ENCODE results near the gene UBXN2A. TPM values are rescaled to one million over a fixed set of nuclear protein-coding genes. Genes with fewer than 3 reads are reported as not detected.

Gene UBXN2A
- total and polyA plus RNA-seq, 7 donors: 8.1 to 21.2 (median 15.0) TPM

GRCh38 chr2:24050041-24050979, 110.0 kb downstream of the UBXN2A start:
- no peaks in the 10 kb centered on the region for H3K36me3 ChIP-seq
- no peaks in the 10 kb centered on the region for H3K9me3 ChIP-seq
- TF ChIP-seq EP300 (IDR thresholded peaks at IDR 0.05) (no peak), POLR2AphosphoS5 (IDR thresholded peaks at IDR 0.05) (no peak), CTCF (IDR thresholded peaks at IDR 0.05) (no peak), POLR2A (IDR thresholded peaks at IDR 0.05) (no peak)
- intact Hi-C loops (cut with DNase I): no loop called here
- WGBS, 2 donors: 10 to 19% methylated on average over 47 of the region's 47 CpGs
- DNase-seq: peak; percentile 70
- H3K27ac ChIP-seq: peak overlapping the region; percentile 47 to 64 (median 60)
- peaks cover 0 to 41% (median 28%) of the 10 kb centered on the region in 4 donors for H3K4me1 ChIP-seq
- H3K4me3 ChIP-seq: peak overlapping the region; percentile 50 to 76 (median 74)
- no peaks in the 10 kb centered on the region for H3K27me3 ChIP-seq

GRCh38 chr2:24051833-24052232, 111.6 kb downstream of the UBXN2A start:
- Histone ChIP-seq H3K27me3 (no peaks in the 10 kb centered on the region), H3K27ac (no peak overlapping the region), H3K9me3 (no peaks in the 10 kb centered on the region), H3K36me3 (no peaks in the 10 kb centered on the region), H3K4me1 (peaks cover 0 to 27% (median 18%) of the 10 kb centered on the region in 4 donors), H3K4me3 (no peak overlapping the region)
- no peak for TF ChIP-seq CTCF (IDR thresholded peaks at IDR 0.05)
- no peak for TF ChIP-seq POLR2AphosphoS5 (IDR thresholded peaks at IDR 0.05)
- TF ChIP-seq POLR2A (IDR thresholded peaks at IDR 0.05): no peak
- TF ChIP-seq EP300 (IDR thresholded peaks at IDR 0.05): no peak
- no peak for DNase-seq
- WGBS, 2 donors: 78 to 86% methylated on average over 8 of the region's 8 CpGs
- intact Hi-C loops (cut with DNase I): no loop called here

GRCh38 chr2:24052951-24053350, 112.7 kb downstream of the UBXN2A start:
- Histone ChIP-seq H3K9me3 (no peaks in the 10 kb centered on the region), H3K36me3 (no peaks in the 10 kb centered on the region), H3K27me3 (no peaks in the 10 kb centered on the region), H3K4me1 (peaks cover 0 to 21% (median 15%) of the 10 kb centered on the region in 4 donors), H3K4me3 (no peak overlapping the region), H3K27ac (no peak overlapping the region)
- 94 to 97% methylated on average over 1 of the region's 1 CpG for WGBS, 2 donors
- no peak for DNase-seq
- TF ChIP-seq CTCF (IDR thresholded peaks at IDR 0.05) (no peak), POLR2A (IDR thresholded peaks at IDR 0.05) (no peak), POLR2AphosphoS5 (IDR thresholded peaks at IDR 0.05) (no peak), EP300 (IDR thresholded peaks at IDR 0.05) (no peak)
- intact Hi-C loops (cut with DNase I): no loop called here

Small RNA genes lying within 50 kb of the gene (small RNA-seq; reads per million reads assigned to genes)
- gene RN7SL610P (0 reads per million in 3 donors), gene RNU6-370P (0 reads per million in 3 donors)

Other genes starting within 250 kb of the UBXN2A start
- gene ATAD2B, start 13.3 kb upstream of the UBXN2A start, total RNA-seq: 10 to 100 TPM; 19.7 to 22.5 (median 21.0) TPM
- gene ATAD2B, start 13.3 kb upstream of the UBXN2A start, polyA plus RNA-seq: 1 to 10 TPM; 2.4 to 5.8 (median 3.5) TPM
- not detected for gene MFSD2B, start 69.6 kb downstream of the UBXN2A start, total RNA-seq
- under 1 TPM in 1 of 3 donors, not detected in 2; 0.10 TPM for gene MFSD2B, start 69.6 kb downstream of the UBXN2A start, polyA plus RNA-seq
- 10 to 100 TPM in 1 of 4 donors, 1 to 10 TPM in 3; 3.1 to 10.0 (median 6.6) TPM for gene WDCP, start 106.9 kb downstream of the UBXN2A start, total RNA-seq
- 1 to 10 TPM; 1.2 to 3.7 (median 1.8) TPM for gene WDCP, start 106.9 kb downstream of the UBXN2A start, polyA plus RNA-seq
- 1 to 10 TPM; 3.1 to 8.0 (median 5.7) TPM for gene FKBP1B, start 109.3 kb downstream of the UBXN2A start, total RNA-seq
- 10 to 100 TPM; 19.3 to 43.7 (median 30.6) TPM for gene FKBP1B, start 109.3 kb downstream of the UBXN2A start, polyA plus RNA-seq
- 100 to 1,000 TPM in 3 of 4 donors, 10 to 100 TPM in 1; 95.6 to 140 (median 135) TPM for gene SF3B6, start 135.9 kb downstream of the UBXN2A start, total RNA-seq
- gene SF3B6, start 135.9 kb downstream of the UBXN2A start, polyA plus RNA-seq: 100 to 1,000 TPM; 163 to 255 (median 183) TPM
- gene TP53I3, start 144.4 kb downstream of the UBXN2A start, total RNA-seq: 10 to 100 TPM in 2 of 4 donors, 1 to 10 TPM in 2; 3.6 to 27.7 (median 16.8) TPM
- gene TP53I3, start 144.4 kb downstream of the UBXN2A start, polyA plus RNA-seq: 100 to 1,000 TPM in 1 of 3 donors, 10 to 100 TPM in 2; 74.5 to 144 (median 88.3) TPM
- gene PFN4, start 182.9 kb downstream of the UBXN2A start, total RNA-seq: 1 to 10 TPM in 1 of 4 donors, not detected in 3; 1.9 TPM
- gene PFN4, start 182.9 kb downstream of the UBXN2A start, polyA plus RNA-seq: under 1 TPM in 1 of 3 donors, not detected in 2; 0.12 TPM
- 10 to 100 TPM; 24.7 to 44.1 (median 37.2) TPM for gene FAM228B, start 183.0 kb downstream of the UBXN2A start, total RNA-seq
- 10 to 100 TPM in 1 of 3 donors, 1 to 10 TPM in 2; 1.4 to 11.4 (median 4.7) TPM for gene FAM228B, start 183.0 kb downstream of the UBXN2A start, polyA plus RNA-seq
- 1 to 10 TPM; 1.5 to 3.6 (median 2.0) TPM for gene FAM228A, start 234.6 kb downstream of the UBXN2A start, total RNA-seq
- gene FAM228A, start 234.6 kb downstream of the UBXN2A start, polyA plus RNA-seq: under 1 TPM in 1 of 3 donors, not detected in 2; 0.23 TPM

All from sigmoid colon (tissue), 7 donors.